ENCODE data around the gene PPHLN1.

Gene PPHLN1

DNA sequence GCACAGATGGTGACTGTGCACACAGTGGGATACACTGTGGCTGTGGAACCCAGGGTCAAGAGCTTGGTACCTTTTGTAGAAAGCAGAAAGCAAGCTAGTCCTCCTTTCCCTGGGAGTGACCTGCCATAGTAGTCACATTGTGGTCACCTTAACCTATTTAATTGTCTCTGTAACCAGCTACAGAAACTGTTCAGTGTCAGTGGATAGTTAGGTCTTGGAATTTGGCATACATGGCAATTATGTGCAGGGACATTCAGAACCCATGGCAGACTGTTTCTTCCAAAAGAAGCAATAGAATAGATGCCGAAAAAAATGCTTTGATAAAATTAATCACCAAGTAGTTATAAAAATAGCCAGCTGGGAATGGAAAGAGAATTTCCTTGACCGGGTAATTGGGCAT, 30.4 kb downstream of the PPHLN1 start:
- H2AFZ ChIP-seq (ENCODE audit: low read depth, low read length), result no peak overlapping the region
- no peak for DNase-seq
- peaks cover 6% of the 10 kb centered on the region; the same call in 1 of the 2 replicates for H3K79me2 ChIP-seq (ENCODE audit: insufficient read depth, low read length)
- ATAC-seq (ENCODE audit: insufficient read depth, low read depth), result no peak
- H3K27me3 ChIP-seq (ENCODE audit: insufficient read depth, low read length, poor library complexity), result no peaks in the 10 kb centered on the region
- H3K9me3 ChIP-seq (ENCODE audit: insufficient read depth, low read length, severe bottlenecking), result no peaks in the 10 kb centered on the region
- TF ChIP-seq EZH2 (IDR thresholded peaks at IDR 0.05; ENCODE audit: borderline replicate concordance, low read depth, low read length, severe bottlenecking), result no peak
- TF ChIP-seq, protein P1, sequence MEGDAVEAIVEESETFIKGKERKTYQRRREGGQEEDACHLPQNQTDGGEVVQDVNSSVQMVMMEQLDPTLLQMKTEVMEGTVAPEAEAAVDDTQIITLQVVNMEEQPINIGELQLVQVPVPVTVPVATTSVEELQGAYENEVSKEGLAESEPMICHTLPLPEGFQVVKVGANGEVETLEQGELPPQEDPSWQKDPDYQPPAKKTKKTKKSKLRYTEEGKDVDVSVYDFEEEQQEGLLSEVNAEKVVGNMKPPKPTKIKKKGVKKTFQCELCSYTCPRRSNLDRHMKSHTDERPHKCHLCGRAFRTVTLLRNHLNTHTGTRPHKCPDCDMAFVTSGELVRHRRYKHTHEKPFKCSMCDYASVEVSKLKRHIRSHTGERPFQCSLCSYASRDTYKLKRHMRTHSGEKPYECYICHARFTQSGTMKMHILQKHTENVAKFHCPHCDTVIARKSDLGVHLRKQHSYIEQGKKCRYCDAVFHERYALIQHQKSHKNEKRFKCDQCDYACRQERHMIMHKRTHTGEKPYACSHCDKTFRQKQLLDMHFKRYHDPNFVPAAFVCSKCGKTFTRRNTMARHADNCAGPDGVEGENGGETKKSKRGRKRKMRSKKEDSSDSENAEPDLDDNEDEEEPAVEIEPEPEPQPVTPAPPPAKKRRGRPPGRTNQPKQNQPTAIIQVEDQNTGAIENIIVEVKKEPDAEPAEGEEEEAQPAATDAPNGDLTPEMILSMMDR (IDR thresholded peaks at IDR 0.05; ENCODE audit: borderline replicate concordance, extremely low read depth, low read length, poor library complexity, severe bottlenecking), result no peak
- H3K4me3 ChIP-seq (ENCODE audit: low read depth in 1 of 2, low read length in 2 of 2), result no peak overlapping the region
- no peak overlapping the region for H3K9ac ChIP-seq (ENCODE audit: low read depth, low read length)
- no peak overlapping the region for H3K27ac ChIP-seq (ENCODE audit: low read length)
- H4K20me1 ChIP-seq (ENCODE audit: insufficient read depth, low read length), result peaks cover 3% of the 10 kb centered on the region; the same call in 1 of the 2 replicates
- no peaks in the 10 kb centered on the region for H3K4me1 ChIP-seq (ENCODE audit: insufficient read depth, low read length)
- peaks cover 47% of the 10 kb centered on the region for H3K36me3 ChIP-seq (ENCODE audit: insufficient read depth, low read length)
- H3K4me2 ChIP-seq (ENCODE audit: insufficient read depth, low read length), result no peak overlapping the region

DNA sequence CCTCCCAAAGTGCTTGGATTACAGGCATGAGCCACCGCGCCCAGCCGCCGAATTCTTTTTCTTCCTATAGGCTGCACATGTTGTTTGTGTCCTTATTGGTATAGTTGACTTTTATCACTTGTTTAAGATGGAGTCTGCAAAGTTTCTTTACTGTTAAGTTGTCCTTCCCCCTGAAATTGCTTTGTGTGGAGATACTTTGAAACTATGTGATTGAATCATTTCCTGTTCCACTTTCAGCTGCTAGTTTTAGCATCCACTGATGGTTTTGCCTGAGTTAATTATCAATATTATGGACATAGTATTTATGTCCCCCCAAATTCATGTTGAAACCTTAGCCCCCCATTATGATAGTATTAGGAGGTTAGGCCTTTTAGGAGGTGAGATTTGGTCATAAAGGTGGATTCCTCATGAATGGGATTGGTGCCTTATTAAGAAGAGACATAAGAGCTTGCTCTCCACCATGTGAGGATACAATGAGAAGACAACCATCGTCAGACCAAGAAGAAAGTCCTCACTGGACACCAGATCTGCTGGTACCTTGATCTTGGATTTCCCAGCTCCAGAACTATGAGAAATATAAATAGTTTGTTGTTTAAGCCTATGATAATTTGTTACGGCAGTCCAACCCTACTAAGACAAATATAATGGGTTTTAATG, 34.9 kb downstream of the PPHLN1 start:
- Histone ChIP-seq H3K4me1 (ENCODE audit: insufficient read depth, low read length) (no peaks in the 10 kb centered on the region), H3K4me3 (ENCODE audit: low read depth in 1 of 2, low read length in 2 of 2) (no peak overlapping the region), H4K20me1 (ENCODE audit: insufficient read depth, low read length) (peaks cover 3% of the 10 kb centered on the region; the same call in 1 of the 2 replicates), H3K9me3 (ENCODE audit: insufficient read depth, low read length, severe bottlenecking) (no peaks in the 10 kb centered on the region), H3K27me3 (ENCODE audit: insufficient read depth, low read length, poor library complexity) (no peaks in the 10 kb centered on the region), H3K4me2 (ENCODE audit: insufficient read depth, low read length) (no peak overlapping the region), H3K27ac (ENCODE audit: low read length) (no peak overlapping the region), H2AFZ (ENCODE audit: low read depth, low read length) (no peak overlapping the region), H3K36me3 (ENCODE audit: insufficient read depth, low read length) (peaks cover 27% of the 10 kb centered on the region), H3K9ac (ENCODE audit: low read depth, low read length) (no peak overlapping the region), H3K79me2 (ENCODE audit: insufficient read depth, low read length) (peaks cover 5% of the 10 kb centered on the region; the same call in 1 of the 2 replicates)
- no peak for DNase-seq
- no peak for ATAC-seq (ENCODE audit: insufficient read depth, low read depth)
- no peak for TF ChIP-seq EZH2 (IDR thresholded peaks at IDR 0.05; ENCODE audit: borderline replicate concordance, low read depth, low read length, severe bottlenecking)
- TF ChIP-seq, protein P1 (IDR thresholded peaks at IDR 0.05; ENCODE audit: borderline replicate concordance, extremely low read depth, low read length, poor library complexity, severe bottlenecking), result no peak

DNA sequence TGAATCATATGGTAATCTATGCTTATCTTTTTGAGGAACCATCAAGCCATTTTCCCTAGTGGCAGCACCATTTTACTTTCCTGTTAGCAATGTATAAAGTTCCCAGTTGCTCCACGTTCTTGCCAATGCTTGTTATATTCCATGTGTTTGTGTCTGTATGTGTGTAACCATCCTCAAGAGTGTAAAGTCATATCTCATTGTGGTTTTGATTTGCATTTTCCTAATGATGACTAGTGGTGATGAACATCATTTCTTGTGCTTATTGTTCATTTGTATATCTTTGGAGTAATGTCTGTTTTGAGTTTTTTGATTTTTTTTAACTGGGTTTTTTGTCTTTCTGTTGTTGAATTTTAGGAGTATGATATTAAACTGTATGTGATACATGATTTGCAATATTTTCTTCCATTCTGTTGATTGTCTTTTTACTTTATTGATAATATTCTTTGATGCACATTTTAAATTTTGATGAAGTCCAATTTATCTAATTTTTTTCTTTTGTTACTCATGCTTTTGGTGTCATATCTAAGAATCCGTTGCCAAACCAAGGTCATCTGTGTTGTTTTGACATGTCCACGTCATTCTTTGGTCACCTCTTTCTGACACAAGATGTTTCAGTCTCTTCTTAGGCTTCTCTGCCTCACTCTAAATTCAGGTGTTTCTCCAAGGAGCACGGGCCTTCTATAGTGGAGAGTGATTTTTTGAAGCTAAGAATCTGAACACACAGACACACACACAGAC, 36.1 kb downstream of the PPHLN1 start:
- no peak for ATAC-seq (ENCODE audit: insufficient read depth, low read depth)
- Histone ChIP-seq H3K9me3 (ENCODE audit: insufficient read depth, low read length, severe bottlenecking) (no peaks in the 10 kb centered on the region), H3K79me2 (ENCODE audit: insufficient read depth, low read length) (peaks cover 5% of the 10 kb centered on the region; the same call in 1 of the 2 replicates), H3K4me1 (ENCODE audit: insufficient read depth, low read length) (no peaks in the 10 kb centered on the region), H3K27me3 (ENCODE audit: insufficient read depth, low read length, poor library complexity) (no peaks in the 10 kb centered on the region), H3K27ac (ENCODE audit: low read length) (no peak overlapping the region), H3K4me3 (ENCODE audit: low read depth in 1 of 2, low read length in 2 of 2) (no peak overlapping the region), H4K20me1 (ENCODE audit: insufficient read depth, low read length) (no peaks in the 10 kb centered on the region; the same call in 1 of the 2 replicates), H3K36me3 (ENCODE audit: insufficient read depth, low read length) (peaks cover 15% of the 10 kb centered on the region; the same call in 1 of the 2 replicates), H2AFZ (ENCODE audit: low read depth, low read length) (no peak overlapping the region), H3K9ac (ENCODE audit: low read depth, low read length) (no peak overlapping the region), H3K4me2 (ENCODE audit: insufficient read depth, low read length) (no peak overlapping the region)
- TF ChIP-seq, protein P1 (IDR thresholded peaks at IDR 0.05; ENCODE audit: borderline replicate concordance, extremely low read depth, low read length, poor library complexity, severe bottlenecking), result no peak
- DNase-seq, result no peak

Measured in DND-41 (cell line).